Hippocampal formation (tissue), 2 donors: ENCODE measurements around the gene TTYH3.
"Not testable (repeated sequence)": the region's sequence is repeated elsewhere in the genome, so short reads cannot be mapped to it uniquely, and the experiment has no call there.

ENCODE experiments used
- DNase-seq, 2 donors: peaks; one replicate each; lab custom pipeline; 2025; lab: John Stamatoyannopoulos, UW

Gene TTYH3, protein sequence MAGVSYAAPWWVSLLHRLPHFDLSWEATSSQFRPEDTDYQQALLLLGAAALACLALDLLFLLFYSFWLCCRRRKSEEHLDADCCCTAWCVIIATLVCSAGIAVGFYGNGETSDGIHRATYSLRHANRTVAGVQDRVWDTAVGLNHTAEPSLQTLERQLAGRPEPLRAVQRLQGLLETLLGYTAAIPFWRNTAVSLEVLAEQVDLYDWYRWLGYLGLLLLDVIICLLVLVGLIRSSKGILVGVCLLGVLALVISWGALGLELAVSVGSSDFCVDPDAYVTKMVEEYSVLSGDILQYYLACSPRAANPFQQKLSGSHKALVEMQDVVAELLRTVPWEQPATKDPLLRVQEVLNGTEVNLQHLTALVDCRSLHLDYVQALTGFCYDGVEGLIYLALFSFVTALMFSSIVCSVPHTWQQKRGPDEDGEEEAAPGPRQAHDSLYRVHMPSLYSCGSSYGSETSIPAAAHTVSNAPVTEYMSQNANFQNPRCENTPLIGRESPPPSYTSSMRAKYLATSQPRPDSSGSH

DNA sequence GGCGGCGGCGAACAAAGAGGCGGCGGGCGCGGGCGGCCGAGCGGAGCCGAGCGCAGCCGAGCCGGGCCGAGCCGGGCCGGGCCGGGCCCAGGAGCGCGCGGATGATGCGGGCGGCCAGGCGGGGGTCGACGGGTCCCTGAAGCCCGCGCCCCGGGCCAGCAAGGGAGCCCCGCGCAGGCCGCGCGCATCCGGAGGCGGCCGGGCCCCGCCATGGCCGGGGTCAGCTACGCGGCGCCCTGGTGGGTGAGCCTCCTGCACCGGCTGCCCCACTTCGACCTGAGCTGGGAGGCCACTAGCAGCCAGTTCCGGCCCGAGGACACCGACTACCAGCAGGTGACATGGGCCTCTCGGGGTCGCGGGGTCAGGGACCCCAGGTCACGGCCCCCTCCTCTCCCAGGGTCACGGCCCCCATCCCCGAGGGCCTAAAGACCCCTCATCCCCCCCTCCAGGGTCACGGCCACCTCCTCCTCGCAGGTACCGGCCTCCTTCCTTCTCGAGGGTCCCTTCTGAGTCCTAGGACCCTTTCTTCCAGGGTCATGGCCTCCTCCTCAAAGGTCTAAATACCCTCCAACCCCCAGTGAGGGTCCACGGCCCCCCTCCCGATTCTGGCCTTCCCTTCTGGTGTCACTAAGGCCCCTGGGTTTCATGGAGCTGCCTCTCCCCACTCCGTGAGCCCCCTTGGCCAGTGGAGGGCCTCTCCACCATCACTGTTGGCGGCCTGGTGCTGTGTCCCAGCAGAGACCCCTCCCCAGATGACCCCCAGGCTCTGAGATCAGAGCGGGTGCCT lies at the start of gene TTYH3:
Gene TTYH3, plus strand, starts transcription at position 41 of the 787 bp plus-strand sequence. Its CDS starts 170 bp downstream, at position 211.
- DNase-seq = no peak

DNA sequence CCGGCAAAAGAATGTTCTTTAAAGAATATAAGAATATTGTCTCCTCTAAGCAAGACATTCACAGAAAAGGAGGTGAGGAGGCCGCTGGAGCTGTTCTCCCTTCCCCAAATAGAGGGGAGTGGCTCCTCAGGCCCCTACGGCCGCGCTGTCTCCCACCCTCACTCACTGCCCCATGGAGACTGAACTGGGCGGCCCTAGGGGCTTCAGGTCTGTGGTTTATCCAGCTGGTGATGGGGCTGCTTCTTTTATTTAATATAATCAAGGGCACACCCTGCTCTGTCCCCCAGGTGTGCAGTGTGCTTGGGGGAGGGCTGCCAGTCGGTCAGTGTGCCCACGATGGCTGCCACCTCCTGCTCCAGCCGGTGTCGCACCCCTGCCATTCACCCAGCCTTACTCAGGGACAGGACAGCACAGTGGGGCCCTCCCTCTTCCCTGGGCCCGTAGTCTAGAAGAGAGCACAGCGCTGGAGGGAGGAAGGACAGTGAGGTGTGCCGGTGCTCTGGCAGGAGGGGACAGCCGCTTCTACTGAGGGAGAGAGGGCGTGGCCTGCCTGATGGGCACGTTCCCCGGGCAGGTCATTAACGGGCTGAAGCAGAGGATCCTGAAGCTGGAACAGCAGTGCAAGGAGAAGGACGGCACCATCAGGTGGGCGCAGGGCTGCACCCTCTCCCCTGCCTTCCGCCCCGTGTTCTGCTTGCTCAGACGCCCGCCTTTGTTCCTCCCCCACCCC lies 49.6 kb upstream of the TTYH3 start:
- no peak for DNase-seq

DNA sequence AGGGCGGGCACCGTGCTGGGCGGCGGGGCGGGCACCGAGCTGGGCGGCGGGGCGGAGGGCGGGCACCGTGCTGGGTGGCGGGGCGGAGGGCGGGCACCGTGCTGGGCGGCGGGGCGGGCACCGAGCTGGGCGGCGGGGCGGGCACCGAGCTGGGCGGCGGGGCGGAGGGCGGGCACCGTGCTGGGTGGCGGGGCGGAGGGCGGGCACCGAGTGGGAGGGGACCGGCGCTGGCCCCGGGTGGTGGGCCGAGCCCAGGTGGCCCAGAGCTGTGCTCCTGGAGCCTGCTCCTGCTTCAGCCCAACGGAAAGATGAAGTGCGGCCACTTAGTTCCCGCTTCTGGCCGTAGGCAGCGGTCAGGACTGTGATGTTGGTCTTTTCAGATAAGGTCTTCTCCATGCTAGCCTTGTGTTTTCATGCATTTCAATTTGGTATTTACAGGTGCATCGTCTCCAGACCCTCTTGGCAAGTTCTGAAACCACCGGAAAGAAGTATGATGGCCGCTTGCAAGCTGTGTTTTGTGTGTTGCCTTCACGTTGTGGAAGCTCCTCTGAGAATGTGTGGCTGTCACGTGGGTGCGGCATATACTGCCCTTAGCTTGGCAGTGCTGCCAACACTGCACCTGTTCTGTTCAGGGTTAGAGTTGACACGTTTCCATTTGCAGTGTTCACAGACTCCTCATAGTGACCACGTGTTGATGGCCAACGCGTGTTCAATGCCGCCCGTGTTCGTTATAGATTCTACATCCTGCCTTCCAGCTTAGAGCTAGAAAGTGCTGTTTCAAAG lies 47.8 kb upstream of the TTYH3 start:
- DNase-seq = no peak

DNA sequence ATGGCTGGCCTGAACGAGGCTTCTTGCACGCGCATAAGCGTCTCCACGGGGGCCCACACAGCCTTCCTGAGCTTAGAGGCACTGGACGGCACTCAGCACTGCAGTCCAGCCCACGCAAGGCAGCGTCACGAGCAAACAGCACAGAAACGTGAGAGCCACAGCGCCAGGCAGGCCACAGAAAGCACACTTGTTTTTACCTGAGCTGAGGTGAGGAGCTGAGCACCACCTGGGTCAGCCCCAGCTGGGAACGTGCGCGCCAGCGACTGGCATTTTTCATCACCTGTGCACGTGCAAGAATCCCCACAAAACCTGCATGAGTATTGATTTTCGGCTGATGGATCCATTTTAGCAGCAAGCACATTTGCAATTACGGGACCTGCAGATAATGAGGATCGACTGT lies 46.3 kb upstream of the TTYH3 start:
- DNase-seq = no peak

DNA sequence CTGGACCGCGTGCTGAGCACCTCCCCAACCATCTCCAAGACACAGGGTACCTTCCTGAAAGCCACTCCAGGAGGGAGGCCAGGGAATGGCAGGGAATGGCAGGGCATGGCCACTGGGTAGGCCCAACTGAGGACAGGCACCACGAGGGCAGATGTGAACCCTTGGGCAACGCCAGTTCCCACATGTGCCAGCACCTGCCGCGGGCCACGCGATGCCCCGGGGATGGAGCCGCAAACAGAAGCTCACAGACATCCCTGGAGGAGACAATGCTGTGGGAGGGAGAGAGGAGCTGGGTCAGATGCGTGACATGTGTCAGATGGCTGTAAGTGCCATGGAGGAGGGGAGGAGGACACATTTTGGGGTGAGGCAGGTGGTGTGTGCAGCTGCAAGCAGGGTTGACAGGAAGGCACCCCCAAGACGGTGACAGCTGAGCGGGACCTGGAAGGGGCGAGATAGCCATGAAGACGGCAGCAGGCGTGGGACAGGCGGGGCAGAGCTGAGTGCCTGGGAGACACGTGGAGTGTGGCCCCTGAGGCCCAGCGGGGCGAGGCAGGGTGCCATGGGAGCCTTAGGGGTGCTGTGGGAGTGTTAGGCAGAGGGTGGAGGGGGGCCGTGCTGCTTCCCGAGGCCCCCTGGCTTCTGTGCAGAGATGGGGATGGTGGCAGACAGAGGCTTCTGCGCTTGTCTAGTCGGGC lies 45.3 kb upstream of the TTYH3 start:
- no peak for DNase-seq

DNA sequence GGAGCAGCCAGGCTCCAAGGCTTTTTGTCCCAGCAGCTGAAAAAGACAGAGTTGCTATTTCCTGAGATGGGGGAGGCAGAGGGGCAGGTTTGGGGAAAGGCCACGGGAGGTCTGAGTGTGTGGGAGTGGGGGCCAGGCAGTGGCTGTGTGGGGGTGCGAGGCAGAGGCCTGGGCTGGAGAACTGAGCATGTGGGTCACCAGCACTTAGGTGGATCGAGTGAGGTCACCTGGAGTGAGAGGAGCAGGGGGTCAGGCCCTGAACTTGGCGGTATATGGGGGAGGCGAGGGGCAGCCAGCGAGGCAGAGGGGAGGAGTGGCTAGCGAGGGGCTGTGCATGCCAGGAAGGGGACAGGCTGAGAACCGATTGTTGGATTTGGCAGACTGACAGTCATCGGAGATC lies 44.7 kb upstream of the TTYH3 start:
- no peak for DNase-seq

DNA sequence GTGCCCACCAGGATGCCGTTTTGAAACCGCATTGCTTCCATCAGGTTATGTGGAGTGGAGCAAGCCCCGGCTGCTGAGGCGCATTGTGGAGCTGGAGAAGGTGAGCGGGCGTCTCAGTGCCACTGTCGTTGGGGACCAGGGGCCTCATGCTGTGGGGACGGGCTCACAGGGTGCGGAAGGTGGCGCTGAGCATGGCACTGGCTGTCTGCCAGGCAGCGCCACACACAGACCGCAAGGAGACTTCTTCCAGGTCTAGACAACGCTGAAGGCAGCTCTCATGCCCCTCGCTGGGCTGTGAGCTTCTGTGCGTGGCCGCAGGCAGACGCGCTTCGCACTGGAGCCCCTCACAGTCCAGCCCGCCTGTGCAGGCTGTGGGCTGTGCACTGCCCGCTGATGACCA lies 44.0 kb upstream of the TTYH3 start:
- no peak for DNase-seq

DNA sequence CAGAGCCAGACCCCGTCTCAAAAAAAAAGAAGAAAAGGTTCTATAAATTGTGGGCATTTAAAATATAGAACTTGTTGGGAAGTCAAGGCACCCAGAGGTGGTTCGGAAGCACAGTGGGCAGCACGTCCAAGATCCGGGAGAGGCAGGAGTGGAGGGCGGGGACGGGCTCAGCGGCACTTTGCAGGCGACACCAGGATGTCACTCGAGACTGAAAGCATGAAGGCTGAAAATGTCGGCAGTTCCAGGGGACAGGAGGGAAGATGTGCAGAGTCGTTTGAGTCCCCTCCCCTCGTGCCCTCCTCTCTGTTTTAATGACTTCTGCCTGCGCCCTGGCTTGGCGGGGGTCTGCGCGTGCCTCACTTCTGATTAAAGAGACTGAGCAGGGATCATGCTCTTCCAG lies 42.4 kb upstream of the TTYH3 start:
- DNase-seq = no peak

DNA sequence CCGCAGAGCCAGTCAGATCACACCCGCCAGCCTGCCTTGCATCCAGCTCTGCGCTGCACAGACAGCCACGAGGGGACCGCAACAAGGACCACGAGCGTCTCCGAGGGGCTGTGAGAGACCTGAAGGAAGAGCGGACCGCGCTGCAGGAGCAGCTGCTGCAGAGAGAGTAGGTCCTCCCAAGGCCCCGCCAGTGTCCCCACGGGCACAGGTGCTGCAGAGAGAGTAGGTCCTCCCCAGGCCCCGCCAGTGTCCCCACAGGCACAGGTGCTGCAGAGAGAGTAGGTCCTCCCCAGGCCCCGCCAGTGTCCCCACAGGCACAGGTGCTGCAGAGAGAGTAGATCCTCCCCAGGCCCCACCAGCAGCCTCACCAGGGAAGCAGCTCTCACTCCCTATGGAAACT lies 41.8 kb upstream of the TTYH3 start:
- DNase-seq = not testable (repeated sequence)

DNA sequence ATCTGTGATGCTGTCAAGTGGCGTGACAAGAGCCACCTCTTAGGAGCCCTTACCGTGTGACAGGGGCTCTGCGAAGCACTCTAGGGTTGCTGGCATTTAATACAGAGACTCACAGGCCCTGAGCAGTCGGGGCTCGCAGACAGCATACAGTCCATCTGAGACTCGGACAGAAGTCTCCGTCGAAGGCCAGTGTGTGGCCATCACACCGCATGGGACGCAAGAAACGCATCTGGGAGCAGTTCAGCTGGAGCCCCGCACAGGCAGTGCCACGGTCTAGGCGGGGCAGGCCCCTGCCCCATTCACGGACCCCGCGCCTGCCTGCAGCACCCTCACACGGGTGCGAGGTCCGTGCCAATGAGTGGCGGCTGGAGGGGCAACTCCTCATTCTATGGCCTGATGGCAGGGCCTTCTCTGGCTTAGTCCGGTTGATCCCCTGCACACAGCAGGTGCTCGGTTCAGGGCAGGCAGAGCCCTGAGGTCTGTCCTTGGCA lies 39.4 kb upstream of the TTYH3 start:
- DNase-seq = no peak

DNA sequence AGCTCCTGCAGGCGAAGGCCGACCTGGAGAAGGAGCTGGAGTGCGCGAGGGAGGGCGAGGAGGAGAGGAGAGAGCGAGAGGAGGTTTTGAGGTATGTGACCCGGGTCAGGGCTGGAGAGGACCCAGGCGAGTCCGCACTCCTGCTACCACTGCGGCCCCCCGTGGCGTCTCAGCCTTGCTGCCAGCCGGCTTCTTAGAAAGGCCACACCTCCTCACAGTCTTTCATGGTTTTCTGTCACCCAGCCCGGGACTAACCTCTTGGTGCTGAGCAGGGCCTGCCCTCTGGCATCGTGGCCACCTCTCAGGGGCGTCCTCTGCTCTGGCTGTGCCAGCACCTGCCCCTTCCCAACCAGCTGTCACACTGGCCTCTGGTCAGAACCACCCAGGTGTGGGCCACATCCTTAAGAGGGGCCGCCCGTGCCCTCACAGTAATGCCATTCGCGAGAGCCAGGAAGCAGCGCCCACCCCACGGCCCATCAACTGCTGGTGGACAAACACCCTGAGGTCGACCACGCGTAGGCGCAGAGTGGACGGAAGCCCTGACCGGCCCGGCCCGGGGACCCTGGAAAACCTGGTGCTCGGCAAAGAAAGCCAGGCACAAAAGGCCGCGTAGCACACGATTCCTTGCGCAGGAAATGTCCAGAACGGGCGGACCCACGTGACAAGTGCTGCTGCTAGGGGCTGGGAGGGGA lies 38.6 kb upstream of the TTYH3 start:
- DNase-seq = no peak

DNA sequence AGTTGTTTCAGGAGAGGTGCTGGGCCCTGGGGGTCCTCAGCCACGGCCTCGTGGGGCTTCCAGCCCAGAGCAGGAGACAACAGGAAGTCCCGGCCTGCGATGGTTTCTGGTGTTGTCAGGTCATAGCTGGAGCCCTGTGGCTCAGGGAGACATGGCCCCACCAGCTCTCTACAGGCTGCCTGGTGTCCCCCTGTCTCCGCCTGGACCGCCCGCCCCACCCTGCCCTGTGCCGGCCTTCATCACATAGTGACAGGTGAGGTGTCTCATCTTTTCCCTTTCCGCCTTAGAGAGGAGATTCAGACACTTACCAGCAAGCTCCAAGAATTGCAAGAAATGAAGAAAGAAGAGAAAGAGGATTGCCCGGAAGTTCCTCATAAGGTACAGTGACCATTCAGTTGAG lies 37.2 kb upstream of the TTYH3 start:
- no peak for DNase-seq

DNA sequence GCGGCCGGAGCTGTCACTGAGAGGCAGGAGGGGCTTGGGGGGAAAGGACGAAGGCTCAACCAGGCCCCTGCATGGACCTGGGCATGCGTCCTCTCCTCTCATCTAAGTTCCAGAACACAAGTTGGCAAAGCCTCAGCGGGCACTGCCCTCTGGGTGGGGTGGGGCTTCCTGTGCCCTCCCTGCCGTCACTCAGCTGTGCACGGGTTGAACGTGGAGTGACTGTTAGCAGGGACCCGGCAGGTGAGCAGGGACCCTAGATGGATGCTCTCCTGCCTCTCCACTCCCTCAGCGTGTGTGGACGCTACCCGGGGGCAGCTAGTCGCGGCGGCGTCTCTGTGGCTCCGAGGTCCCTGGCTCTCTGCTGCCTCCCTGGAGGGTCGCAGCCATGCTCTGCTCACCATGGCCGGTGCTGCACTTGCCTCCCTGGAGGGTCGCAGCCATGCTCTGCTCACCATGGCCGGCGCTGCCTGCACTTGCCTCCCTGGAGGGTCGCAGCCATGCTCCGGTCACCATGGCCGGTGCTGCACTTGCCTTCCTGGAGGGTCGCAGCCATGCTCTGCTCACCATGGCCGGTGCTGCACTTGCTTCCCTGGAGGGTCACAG lies 36.4 kb upstream of the TTYH3 start:
- no peak for DNase-seq

DNA sequence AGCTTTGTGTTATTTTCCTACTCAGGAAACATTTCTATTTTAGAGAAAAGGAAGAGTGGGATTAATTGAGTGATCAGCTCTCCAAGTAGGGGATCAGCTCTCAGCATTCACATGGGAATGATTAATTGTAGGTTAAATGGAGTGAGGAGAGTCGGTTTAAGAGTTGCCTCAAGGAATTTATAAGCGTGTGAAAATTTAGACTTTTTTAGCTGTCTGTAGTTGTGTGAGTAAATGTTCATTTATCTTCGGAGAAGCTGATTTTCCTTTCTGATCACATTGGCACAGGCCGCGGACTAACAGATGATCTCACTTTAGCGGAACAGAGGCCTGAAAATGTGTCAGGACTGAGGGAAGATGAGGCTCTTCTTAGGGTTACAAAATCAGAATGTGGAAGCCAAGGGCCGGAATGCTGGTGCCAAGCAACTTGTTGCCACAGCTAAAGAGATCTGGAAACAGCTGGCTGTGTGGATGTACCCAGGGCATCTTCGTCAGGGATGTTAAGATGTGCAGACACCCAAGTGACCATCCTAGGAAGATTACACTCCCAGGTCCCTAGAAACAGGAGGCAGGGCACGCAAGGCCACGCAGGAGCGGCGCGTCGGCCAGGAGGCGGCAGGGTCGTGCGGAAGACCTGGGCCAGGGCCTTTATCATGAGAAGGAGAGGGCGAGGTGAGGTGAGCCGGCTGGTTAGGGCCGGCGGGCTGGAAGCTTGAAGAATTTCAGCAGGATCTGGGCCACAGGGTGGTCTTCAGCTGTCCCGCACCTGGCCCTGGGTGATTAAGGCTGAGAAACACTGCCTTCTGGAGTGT lies 35.1 kb upstream of the TTYH3 start:
- DNase-seq = no peak

DNA sequence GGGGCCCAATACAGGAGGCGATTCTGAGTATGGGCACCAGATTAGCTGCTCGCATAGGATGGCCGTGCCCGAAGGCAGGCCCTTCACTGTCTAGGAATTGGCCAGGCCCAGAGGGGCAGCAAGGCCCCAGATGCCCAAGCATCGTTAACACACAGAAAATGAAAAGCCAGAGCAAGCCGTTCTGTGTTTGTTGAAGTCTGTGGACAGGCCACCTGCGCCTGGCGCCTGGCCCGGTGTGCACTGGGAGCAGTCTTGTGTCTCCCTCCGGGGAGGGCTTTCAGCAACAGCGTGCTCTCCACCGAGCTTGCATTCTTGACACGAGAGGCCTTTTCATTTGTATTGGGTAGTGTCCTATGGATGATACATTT lies 34.5 kb upstream of the TTYH3 start:
- DNase-seq = no peak

DNA sequence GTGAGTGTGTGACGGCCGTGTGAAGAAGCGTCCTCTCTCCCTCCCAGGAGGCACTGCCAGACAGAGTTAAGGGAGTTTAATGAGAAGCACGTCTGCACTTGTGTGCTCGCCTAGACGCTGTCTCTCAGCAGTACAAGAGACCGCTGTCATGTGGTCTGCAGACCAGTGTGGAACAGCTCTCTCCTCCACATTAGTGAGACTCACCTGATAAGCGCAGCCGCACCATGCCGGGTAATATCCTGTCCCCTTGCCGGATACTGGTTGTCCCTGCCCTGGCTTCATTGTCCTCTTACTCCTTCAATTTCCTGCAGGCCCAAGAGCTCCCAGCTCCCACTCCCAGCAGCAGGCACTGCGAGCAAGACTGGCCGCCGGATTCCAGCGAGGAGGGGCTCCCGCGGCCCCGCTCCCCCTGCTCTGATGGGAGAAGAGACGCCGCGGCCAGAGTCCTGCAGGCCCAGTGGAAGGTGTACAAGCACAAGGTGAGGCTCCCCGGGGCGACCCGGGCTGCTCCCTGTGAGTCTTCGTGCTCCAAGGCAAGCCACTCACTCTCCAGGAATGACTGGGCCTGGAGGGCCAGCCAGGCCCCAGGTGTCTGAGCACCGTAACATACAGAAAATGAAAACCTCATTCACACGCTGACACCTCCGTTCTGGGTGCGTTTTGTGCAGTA lies 33.5 kb upstream of the TTYH3 start:
- DNase-seq = no peak

DNA sequence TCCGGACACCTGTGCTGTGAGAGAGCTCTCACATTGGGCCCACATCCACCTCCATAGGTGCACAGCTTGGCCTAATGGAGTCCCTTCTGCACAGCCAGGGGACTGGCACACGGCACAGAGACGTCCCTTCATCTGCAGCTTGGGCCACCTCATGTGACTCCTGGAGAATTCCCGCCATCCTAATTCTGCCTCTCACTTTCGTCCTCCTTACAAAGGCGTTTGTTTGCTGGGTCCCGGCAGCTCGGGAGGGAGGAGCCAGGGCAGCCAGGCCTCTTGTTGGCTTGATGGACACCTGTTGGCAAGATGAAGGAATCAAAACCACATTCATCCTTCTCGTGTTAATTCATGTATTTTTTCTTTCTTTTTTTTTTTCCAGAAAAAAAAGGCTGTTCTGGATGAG lies 30.7 kb upstream of the TTYH3 start:
- DNase-seq = no peak

DNA sequence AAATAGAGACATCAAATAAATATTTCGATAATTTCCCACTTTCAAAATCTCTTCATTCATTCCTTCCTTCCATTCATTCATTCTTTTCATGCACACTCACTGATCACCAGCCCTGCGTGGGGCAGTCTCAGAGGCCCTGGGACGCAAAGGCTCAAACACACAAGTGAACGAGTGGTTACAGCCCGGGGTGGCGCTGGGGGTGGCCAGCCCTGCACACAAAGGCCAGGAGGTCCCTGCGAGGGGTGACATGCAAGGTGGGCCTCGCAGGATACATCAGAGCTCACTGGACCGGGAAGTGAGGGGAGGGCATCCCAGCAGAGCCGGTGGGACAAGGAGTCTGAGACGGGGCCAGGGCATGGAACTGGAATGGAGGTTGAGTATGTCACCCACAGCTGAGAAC lies 29.9 kb upstream of the TTYH3 start:
- no peak for DNase-seq
